Measurements from ENCODE around the gene GPC5.

DNA sequence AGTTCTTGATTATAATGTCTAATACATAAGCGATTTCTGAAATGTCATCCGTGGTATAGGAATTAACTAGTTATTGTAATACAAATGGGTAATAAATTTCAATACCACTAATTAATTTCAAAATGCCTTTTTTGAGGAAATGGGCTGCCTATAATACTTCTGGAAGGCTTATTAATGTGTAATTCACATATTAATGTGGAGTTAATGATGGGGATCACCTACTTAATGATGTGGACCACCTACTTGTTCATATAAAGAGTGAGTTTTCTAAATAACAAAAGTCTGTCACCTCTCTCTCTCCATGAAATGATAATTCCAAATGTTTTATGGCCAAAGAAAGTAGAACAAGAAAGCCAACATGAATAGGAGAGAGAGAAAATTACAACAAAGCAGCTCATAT, 914.4 kb downstream of the GPC5 start:
- no peak for TF ChIP-seq YY1 (IDR thresholded peaks at IDR 0.05; ENCODE audit: insufficient read depth, insufficient read length)
- no peak for TF ChIP-seq ZNF274 (IDR thresholded peaks at IDR 0.05; ENCODE audit: low read depth, low read length)
